OCI-LY1 (cell line): ENCODE data around the gene PPARGC1A.

Experiments
- CTCF ChIP-seq: fragments of 200-600 bp; sonication (generic), shearing (Covaris generic); IDR thresholded peaks from 2 replicates; pipeline ENCODE4 v1.5.1; 2017; ENCODE audit warnings: mild to moderate bottlenecking, antibody characterized with exemption, low read length, moderate library complexity, mixed read lengths
- EZH2 ChIP-seq: fragments of 200-600 bp; sonication (generic), shearing (Covaris generic); IDR thresholded peaks from 2 replicates; pipeline ENCODE4 v1.8.0; 2017; ENCODE audit warnings: borderline replicate concordance, mixed run types, mild to moderate bottlenecking, antibody characterized with exemption, low read length, moderate library complexity, mixed read lengths

GRCh38 chr4:23763559-23763958, 126.3 kb downstream of the PPARGC1A start:
- no peak for TF ChIP-seq CTCF
- no peak for TF ChIP-seq EZH2
